HEK293 (cell line): ENCODE results near the gene MAP6.

Source experiments
- CTCF ChIA-PET: fragments of 350-600 bp; formaldehyde crosslinking; extraction: SDS; loops from one replicate; lab custom pipeline; 2021; ENCODE audit warnings: antibody characterized with exemption; lab: Yijun Ruan, JAX
- POLR2A ChIA-PET: fragments of 300-600 bp; formaldehyde crosslinking; extraction: SDS; loops from one replicate; lab custom pipeline; 2020; ENCODE audit warnings: antibody characterized with exemption, inconsistent platforms; lab: Yijun Ruan, JAX
- H3K27ac ChIP-seq: fragments of 200-500 bp; sonication (Bioruptor generic); 2 replicates; pipeline ENCODE4 v1.5.1; 2014; ENCODE audit warnings: low read depth, low read length, control low read depth, inconsistent platforms; ENCODE audit errors: extremely low read depth
- H3K36me3 ChIP-seq, 2 experiments: fragments of 200-500 bp in 1 of 2; sonication (Bioruptor generic) in 1 of 2; 1 replicate in 1 of 2; 2 replicates in 1 of 2; pipeline ENCODE4 v1.5.1; 2014 to 2017; ENCODE audit warnings: inconsistent platforms in 2 of 2, low read length in 2 of 2; ENCODE audit not compliant: control insufficient read depth in 2 of 2, insufficient read depth in 1 of 2
- H3K4me1 ChIP-seq: fragments of 200-500 bp; sonication (Bioruptor generic); 2 replicates; pipeline ENCODE4 v1.5.1; 2014; ENCODE audit warnings: mild to moderate bottlenecking, low read length, inconsistent platforms; ENCODE audit not compliant: control insufficient read depth, insufficient read depth
- H3K4me3 ChIP-seq: 2 replicates; pipeline ENCODE4 v1.5.1; 2011; ENCODE audit warnings: low read depth, mild to moderate bottlenecking, control low read depth, low read length, moderate library complexity
- H3K9me3 ChIP-seq: fragments of 200-500 bp; sonication (Bioruptor generic); 2 replicates; pipeline ENCODE4 v1.5.1; 2014; ENCODE audit warnings: low read depth, low read length, inconsistent platforms; ENCODE audit not compliant: control insufficient read depth, insufficient read depth
- KLF16 ChIP-seq: fragments of 450-650 bp; formaldehyde crosslinking; IDR thresholded peaks from 2 replicates; pipeline ENCODE4 v1.5.1; 2017; ENCODE audit warnings: missing biosample characterization, missing genetic modification characterization
- SETDB1 ChIP-seq: IDR thresholded peaks from one replicate; pipeline ENCODE4 v1.6.1; 2017; ENCODE audit warnings: mild to moderate bottlenecking, low read length, moderate library complexity, mixed read lengths; ENCODE audit not compliant: insufficient read length
- WT1 ChIP-seq: fragments of 450-650 bp; formaldehyde crosslinking; IDR thresholded peaks from 2 replicates; pipeline ENCODE4 v1.5.1; 2016; ENCODE audit warnings: missing biosample characterization, missing genetic modification characterization
- ZNF112 ChIP-seq: fragments of 450-650 bp; formaldehyde crosslinking; IDR thresholded peaks from 2 replicates; pipeline ENCODE4 v1.5.0; 2017; ENCODE audit warnings: missing biosample characterization, missing genetic modification characterization
- ZNF274 ChIP-seq, 2 experiments: fragments of 200-500 bp in 1 of 2; fragments of 450-650 bp in 1 of 2; sonication (Bioruptor generic) in 1 of 2; formaldehyde crosslinking in 1 of 2; IDR thresholded peaks; 2 replicates each; pipeline versions ENCODE4 v1.5.1 to v1.6.1; 2014 to 2016; ENCODE audit warnings: borderline replicate concordance in 1 of 2, inconsistent platforms in 1 of 2, low read length in 1 of 2, missing biosample characterization in 1 of 2, missing genetic modification characterization in 1 of 2
- ZNF48 ChIP-seq: fragments of 450-650 bp; formaldehyde crosslinking; IDR thresholded peaks from 2 replicates; pipeline ENCODE4 v1.5.1; 2016; ENCODE audit warnings: missing biosample characterization, missing genetic modification characterization
- ZNF707 ChIP-seq: fragments of 450-650 bp; formaldehyde crosslinking; IDR thresholded peaks from 2 replicates; pipeline ENCODE4 v1.5.1; 2016; ENCODE audit warnings: missing biosample characterization, missing genetic modification characterization
- ZNF76 ChIP-seq: fragments of 450-650 bp; formaldehyde crosslinking; IDR thresholded peaks from 2 replicates; pipeline ENCODE4; 2016; ENCODE audit warnings: low read depth, missing biosample characterization, missing genetic modification characterization, borderline replicate concordance
- ZNF768 ChIP-seq: fragments of 450-650 bp; formaldehyde crosslinking; IDR thresholded peaks from 2 replicates; pipeline ENCODE4 v1.5.1; 2018; ENCODE audit warnings: missing biosample characterization, mild to moderate bottlenecking, missing genetic modification characterization
- ZNF777 ChIP-seq: fragments of 450-650 bp; formaldehyde crosslinking; IDR thresholded peaks from 2 replicates; pipeline ENCODE4 v1.5.1; 2017; ENCODE audit warnings: missing biosample characterization, missing genetic modification characterization, borderline replicate concordance
- ZNF785 ChIP-seq: fragments of 450-650 bp; formaldehyde crosslinking; IDR thresholded peaks from 2 replicates; pipeline ENCODE4 v1.5.1; 2016; ENCODE audit warnings: missing biosample characterization, missing genetic modification characterization
- TF ChIP-seq, protein P1 (sequence below): fragments of 450-650 bp; formaldehyde crosslinking; IDR thresholded peaks from 2 replicates; pipeline ENCODE4 v1.5.1; 2016; ENCODE audit warnings: missing biosample characterization, missing genetic modification characterization
- TF ChIP-seq, protein P2 (sequence below): fragments of 450-650 bp; formaldehyde crosslinking; IDR thresholded peaks from 2 replicates; pipeline ENCODE4 v1.5.1; 2017; ENCODE audit warnings: missing biosample characterization, missing genetic modification characterization
- TF ChIP-seq, protein P3 (sequence below): fragments of 450-650 bp; formaldehyde crosslinking; IDR thresholded peaks from 2 replicates; pipeline ENCODE4 v1.5.1; 2016; ENCODE audit warnings: missing biosample characterization, missing genetic modification characterization, borderline replicate concordance
- TF ChIP-seq, protein P4 (sequence below): fragments of 450-650 bp; formaldehyde crosslinking; IDR thresholded peaks from 2 replicates; pipeline ENCODE4 v1.5.1; 2016; ENCODE audit warnings: missing biosample characterization, missing genetic modification characterization, borderline replicate concordance
- TF ChIP-seq, protein P5 (sequence below): fragments of 450-650 bp; formaldehyde crosslinking; IDR thresholded peaks from 2 replicates; pipeline ENCODE4 v1.5.1; 2016; ENCODE audit warnings: missing biosample characterization, missing genetic modification characterization
- TF ChIP-seq, protein P6 (sequence below): fragments of 450-650 bp; formaldehyde crosslinking; IDR thresholded peaks from 2 replicates; pipeline ENCODE4 v1.5.1; 2016; ENCODE audit warnings: missing biosample characterization, missing genetic modification characterization

MAP6 gene

DNA sequence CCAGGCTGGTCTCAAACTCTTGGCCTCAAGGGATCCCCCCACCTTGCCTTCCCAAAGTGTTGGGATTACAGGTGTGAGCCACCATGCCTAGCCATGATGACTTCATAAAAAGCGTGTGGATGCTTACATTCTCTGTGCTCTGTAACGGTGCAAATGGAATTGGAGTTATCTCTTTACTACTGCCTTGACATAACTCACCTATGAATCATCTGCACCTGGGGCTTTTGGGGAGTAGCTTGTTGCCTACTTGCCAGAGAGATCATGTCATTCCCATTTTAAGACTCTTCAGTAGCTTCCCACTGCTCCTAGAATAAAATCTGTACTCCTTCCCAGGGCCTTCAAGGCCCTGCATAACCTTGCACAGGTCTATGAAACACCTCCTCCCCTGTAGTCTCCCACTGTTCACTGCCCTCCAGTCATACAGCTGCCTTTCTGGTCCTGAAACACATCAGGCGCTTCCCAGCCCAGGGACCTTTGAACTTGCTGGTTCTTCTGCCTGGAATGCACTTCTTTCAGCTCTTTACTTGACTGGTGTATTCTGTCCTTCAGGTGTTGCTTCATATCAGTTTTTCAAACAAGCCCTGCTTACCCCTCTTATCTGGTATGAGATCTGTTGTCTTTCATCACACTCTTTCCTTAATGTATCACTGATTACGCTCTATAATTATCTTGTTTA is 29.2 kb upstream of the MAP6 start:
- H3K27ac ChIP-seq = no peak overlapping the region
- TF ChIP-seq ZNF785 (no peak), WT1 (tag by site-specific recombination) (no peak), SETDB1 (no peak), ZNF768 (no peak), ZNF274 (IDR thresholded peaks at IDR 0.05; ENCODE audit: low read length) (no peak), ZNF274 (tag by site-specific recombination; IDR thresholded peaks at IDR 0.05; ENCODE audit: borderline replicate concordance) (no peak), ZNF707 (no peak), ZNF76 (tag by site-specific recombination) (no peak), ZNF777 (no peak), ZNF112 (tag by site-specific recombination) (no peak), ZNF48 (tag by site-specific recombination) (no peak), KLF16 (no peak)
- TF ChIP-seq, protein P1, sequence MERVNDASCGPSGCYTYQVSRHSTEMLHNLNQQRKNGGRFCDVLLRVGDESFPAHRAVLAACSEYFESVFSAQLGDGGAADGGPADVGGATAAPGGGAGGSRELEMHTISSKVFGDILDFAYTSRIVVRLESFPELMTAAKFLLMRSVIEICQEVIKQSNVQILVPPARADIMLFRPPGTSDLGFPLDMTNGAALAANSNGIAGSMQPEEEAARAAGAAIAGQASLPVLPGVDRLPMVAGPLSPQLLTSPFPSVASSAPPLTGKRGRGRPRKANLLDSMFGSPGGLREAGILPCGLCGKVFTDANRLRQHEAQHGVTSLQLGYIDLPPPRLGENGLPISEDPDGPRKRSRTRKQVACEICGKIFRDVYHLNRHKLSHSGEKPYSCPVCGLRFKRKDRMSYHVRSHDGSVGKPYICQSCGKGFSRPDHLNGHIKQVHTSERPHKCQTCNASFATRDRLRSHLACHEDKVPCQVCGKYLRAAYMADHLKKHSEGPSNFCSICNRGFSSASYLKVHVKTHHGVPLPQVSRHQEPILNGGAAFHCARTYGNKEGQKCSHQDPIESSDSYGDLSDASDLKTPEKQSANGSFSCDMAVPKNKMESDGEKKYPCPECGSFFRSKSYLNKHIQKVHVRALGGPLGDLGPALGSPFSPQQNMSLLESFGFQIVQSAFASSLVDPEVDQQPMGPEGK (tag by site-specific recombination) = no peak
- TF ChIP-seq, protein P2, sequence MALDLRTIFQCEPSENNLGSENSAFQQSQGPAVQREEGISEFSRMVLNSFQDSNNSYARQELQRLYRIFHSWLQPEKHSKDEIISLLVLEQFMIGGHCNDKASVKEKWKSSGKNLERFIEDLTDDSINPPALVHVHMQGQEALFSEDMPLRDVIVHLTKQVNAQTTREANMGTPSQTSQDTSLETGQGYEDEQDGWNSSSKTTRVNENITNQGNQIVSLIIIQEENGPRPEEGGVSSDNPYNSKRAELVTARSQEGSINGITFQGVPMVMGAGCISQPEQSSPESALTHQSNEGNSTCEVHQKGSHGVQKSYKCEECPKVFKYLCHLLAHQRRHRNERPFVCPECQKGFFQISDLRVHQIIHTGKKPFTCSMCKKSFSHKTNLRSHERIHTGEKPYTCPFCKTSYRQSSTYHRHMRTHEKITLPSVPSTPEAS (tag by site-specific recombination) = no peak
- TF ChIP-seq, protein P3, sequence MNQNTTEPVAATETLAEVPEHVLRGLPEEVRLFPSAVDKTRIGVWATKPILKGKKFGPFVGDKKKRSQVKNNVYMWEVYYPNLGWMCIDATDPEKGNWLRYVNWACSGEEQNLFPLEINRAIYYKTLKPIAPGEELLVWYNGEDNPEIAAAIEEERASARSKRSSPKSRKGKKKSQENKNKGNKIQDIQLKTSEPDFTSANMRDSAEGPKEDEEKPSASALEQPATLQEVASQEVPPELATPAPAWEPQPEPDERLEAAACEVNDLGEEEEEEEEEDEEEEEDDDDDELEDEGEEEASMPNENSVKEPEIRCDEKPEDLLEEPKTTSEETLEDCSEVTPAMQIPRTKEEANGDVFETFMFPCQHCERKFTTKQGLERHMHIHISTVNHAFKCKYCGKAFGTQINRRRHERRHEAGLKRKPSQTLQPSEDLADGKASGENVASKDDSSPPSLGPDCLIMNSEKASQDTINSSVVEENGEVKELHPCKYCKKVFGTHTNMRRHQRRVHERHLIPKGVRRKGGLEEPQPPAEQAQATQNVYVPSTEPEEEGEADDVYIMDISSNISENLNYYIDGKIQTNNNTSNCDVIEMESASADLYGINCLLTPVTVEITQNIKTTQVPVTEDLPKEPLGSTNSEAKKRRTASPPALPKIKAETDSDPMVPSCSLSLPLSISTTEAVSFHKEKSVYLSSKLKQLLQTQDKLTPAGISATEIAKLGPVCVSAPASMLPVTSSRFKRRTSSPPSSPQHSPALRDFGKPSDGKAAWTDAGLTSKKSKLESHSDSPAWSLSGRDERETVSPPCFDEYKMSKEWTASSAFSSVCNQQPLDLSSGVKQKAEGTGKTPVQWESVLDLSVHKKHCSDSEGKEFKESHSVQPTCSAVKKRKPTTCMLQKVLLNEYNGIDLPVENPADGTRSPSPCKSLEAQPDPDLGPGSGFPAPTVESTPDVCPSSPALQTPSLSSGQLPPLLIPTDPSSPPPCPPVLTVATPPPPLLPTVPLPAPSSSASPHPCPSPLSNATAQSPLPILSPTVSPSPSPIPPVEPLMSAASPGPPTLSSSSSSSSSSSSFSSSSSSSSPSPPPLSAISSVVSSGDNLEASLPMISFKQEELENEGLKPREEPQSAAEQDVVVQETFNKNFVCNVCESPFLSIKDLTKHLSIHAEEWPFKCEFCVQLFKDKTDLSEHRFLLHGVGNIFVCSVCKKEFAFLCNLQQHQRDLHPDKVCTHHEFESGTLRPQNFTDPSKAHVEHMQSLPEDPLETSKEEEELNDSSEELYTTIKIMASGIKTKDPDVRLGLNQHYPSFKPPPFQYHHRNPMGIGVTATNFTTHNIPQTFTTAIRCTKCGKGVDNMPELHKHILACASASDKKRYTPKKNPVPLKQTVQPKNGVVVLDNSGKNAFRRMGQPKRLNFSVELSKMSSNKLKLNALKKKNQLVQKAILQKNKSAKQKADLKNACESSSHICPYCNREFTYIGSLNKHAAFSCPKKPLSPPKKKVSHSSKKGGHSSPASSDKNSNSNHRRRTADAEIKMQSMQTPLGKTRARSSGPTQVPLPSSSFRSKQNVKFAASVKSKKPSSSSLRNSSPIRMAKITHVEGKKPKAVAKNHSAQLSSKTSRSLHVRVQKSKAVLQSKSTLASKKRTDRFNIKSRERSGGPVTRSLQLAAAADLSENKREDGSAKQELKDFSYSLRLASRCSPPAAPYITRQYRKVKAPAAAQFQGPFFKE = no peak
- TF ChIP-seq, protein P4, sequence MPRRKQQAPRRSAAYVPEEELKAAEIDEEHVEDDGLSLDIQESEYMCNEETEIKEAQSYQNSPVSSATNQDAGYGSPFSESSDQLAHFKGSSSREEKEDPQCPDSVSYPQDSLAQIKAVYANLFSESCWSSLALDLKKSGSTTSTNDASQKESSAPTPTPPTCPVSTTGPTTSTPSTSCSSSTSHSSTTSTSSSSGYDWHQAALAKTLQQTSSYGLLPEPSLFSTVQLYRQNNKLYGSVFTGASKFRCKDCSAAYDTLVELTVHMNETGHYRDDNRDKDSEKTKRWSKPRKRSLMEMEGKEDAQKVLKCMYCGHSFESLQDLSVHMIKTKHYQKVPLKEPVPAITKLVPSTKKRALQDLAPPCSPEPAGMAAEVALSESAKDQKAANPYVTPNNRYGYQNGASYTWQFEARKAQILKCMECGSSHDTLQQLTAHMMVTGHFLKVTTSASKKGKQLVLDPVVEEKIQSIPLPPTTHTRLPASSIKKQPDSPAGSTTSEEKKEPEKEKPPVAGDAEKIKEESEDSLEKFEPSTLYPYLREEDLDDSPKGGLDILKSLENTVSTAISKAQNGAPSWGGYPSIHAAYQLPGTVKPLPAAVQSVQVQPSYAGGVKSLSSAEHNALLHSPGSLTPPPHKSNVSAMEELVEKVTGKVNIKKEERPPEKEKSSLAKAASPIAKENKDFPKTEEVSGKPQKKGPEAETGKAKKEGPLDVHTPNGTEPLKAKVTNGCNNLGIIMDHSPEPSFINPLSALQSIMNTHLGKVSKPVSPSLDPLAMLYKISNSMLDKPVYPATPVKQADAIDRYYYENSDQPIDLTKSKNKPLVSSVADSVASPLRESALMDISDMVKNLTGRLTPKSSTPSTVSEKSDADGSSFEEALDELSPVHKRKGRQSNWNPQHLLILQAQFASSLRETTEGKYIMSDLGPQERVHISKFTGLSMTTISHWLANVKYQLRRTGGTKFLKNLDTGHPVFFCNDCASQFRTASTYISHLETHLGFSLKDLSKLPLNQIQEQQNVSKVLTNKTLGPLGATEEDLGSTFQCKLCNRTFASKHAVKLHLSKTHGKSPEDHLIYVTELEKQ (tag by site-specific recombination) = no peak
- TF ChIP-seq, protein P5, sequence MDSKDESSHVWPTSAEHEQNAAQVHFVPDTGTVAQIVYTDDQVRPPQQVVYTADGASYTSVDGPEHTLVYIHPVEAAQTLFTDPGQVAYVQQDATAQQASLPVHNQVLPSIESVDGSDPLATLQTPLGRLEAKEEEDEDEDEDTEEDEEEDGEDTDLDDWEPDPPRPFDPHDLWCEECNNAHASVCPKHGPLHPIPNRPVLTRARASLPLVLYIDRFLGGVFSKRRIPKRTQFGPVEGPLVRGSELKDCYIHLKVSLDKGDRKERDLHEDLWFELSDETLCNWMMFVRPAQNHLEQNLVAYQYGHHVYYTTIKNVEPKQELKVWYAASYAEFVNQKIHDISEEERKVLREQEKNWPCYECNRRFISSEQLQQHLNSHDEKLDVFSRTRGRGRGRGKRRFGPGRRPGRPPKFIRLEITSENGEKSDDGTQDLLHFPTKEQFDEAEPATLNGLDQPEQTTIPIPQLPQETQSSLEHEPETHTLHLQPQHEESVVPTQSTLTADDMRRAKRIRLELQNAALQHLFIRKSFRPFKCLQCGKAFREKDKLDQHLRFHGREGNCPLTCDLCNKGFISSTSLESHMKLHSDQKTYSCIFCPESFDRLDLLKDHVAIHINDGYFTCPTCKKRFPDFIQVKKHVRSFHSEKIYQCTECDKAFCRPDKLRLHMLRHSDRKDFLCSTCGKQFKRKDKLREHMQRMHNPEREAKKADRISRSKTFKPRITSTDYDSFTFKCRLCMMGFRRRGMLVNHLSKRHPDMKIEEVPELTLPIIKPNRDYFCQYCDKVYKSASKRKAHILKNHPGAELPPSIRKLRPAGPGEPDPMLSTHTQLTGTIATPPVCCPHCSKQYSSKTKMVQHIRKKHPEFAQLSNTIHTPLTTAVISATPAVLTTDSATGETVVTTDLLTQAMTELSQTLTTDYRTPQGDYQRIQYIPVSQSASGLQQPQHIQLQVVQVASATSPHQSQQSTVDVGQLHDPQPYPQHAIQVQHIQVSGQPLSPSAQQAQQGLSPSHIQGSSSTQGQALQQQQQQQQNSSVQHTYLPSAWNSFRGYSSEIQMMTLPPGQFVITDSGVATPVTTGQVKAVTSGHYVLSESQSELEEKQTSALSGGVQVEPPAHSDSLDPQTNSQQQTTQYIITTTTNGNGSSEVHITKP = no peak
- TF ChIP-seq, protein P6, sequence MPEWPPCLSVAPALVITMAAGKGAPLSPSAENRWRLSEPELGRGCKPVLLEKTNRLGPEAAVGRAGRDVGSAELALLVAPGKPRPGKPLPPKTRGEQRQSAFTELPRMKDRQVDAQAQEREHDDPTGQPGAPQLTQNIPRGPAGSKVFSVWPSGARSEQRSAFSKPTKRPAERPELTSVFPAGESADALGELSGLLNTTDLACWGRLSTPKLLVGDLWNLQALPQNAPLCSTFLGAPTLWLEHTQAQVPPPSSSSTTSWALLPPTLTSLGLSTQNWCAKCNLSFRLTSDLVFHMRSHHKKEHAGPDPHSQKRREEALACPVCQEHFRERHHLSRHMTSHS (tag by site-specific recombination) = no peak
- CTCF ChIA-PET = interaction anchor here (0.9 to 1.9 kb wide), 2 partner anchors 8 to 247 kb away, joined by 3 to 10 read pairs; no protein-coding TSS in a partner anchor
- H3K4me1 ChIP-seq = no peaks in the 10 kb centered on the region
- H3K9me3 ChIP-seq = no peaks in the 10 kb centered on the region
- POLR2A ChIA-PET = no interaction called here
- no peaks in the 10 kb centered on the region for H3K36me3 ChIP-seq
- no peak overlapping the region for H3K4me3 ChIP-seq
